A673 (cell line): ENCODE data around the gene MAML3. TPM values are rescaled to one million over a fixed set of nuclear protein-coding genes. Genes with fewer than 3 reads are reported as not detected.

ENCODE experiments used
- BruUV-seq: library from RNA; stranded (reverse); fragments of 400-500 nt; replicated peaks from 2 replicates; lab custom pipeline; 2021; lab: Mats Ljungman, UMichigan
- CTCF ChIA-PET: fragments of 300-600 bp; sonication (Branson Sonifier 250); formaldehyde crosslinking; loops from one replicate; lab custom pipeline; 2022; ENCODE audit warnings: antibody characterized with exemption; lab: Charles Lee
- POLR2A ChIA-PET: fragments of 300-600 bp; sonication (Branson Sonifier 250); formaldehyde crosslinking; loops from one replicate; lab custom pipeline; 2022; ENCODE audit warnings: antibody characterized with exemption; ENCODE audit not compliant: low non-redundant PET; lab: Charles Lee
- DNase-seq: peaks from one replicate; pipeline ENCODE4 v3.0.0-alpha.2; 2015; ENCODE audit warnings: low spot score
- H3K27ac ChIP-seq: fragments of 200-600 bp; sonication (generic); 2 replicates; pipeline ENCODE4 v1.5.1; 2016; ENCODE audit warnings: mixed run types, low read depth, mild to moderate bottlenecking, mixed read lengths, antibody characterized with exemption, low read length; ENCODE audit not compliant: poor library complexity, severe bottlenecking
- H3K27me3 ChIP-seq: fragments of 200-600 bp; sonication (generic); replicated peaks from 2 replicates; pipeline ENCODE4 v1.6.1; 2017; ENCODE audit warnings: mixed run types, low read depth, mild to moderate bottlenecking, mixed read lengths, antibody characterized with exemption, low read length; ENCODE audit not compliant: insufficient read depth, poor library complexity
- H3K36me3 ChIP-seq: fragments of 200-600 bp; sonication (generic); 2 replicates; pipeline ENCODE4 v1.6.1; 2016; ENCODE audit warnings: mixed run types, mild to moderate bottlenecking, mixed read lengths, antibody characterized with exemption, low read length; ENCODE audit not compliant: insufficient read depth, poor library complexity, severe bottlenecking
- H3K4me1 ChIP-seq: fragments of 200-600 bp; sonication (generic); 2 replicates; pipeline ENCODE4 v1.6.1; 2017; ENCODE audit warnings: mixed run types, mild to moderate bottlenecking, mixed read lengths, antibody characterized with exemption, low read length; ENCODE audit not compliant: insufficient read depth, poor library complexity, severe bottlenecking
- H3K4me3 ChIP-seq: fragments of 200-600 bp; sonication (generic); 2 replicates; pipeline ENCODE4 v1.5.1; 2016; ENCODE audit warnings: low read depth, mixed run types, mild to moderate bottlenecking, mixed read lengths, low read length; ENCODE audit not compliant: poor library complexity, severe bottlenecking
- H3K9me3 ChIP-seq: fragments of 200-600 bp; sonication (generic); 2 replicates; pipeline ENCODE4 v1.6.1; 2016; ENCODE audit warnings: mixed run types, low read depth, mild to moderate bottlenecking, mixed read lengths, antibody characterized with exemption, low read length; ENCODE audit not compliant: poor library complexity, severe bottlenecking
- CTCF ChIP-seq: fragments of 300-800, 200-600 bp; sonication (generic); conservative IDR thresholded peaks from 2 replicates; pipeline ENCODE4 v1.5.1; 2017; ENCODE audit warnings: low read depth, mild to moderate bottlenecking, antibody characterized with exemption, low read length, moderate library complexity, mixed read lengths
- EZH2 ChIP-seq: fragments of 200-600 bp; sonication (generic); IDR thresholded peaks from 2 replicates; pipeline ENCODE4 v1.6.1; 2017; ENCODE audit warnings: borderline replicate concordance, low read depth, mild to moderate bottlenecking, mixed read lengths, antibody characterized with exemption, low read length; ENCODE audit not compliant: poor library complexity, severe bottlenecking
- intact Hi-C: fragments of 100-400 bp; cut with micrococcal nuclease; formaldehyde crosslinking; loops from one replicate; pipeline ENCODE4 v1.10.0; 2022; ENCODE audit not compliant: unreplicated experiment
- total RNA-seq: library from RNA; stranded (reverse); gene quantifications from 2 replicates; pipeline ENCODE4 v1.2.3, GENCODE V29; 2021

The MAML3 gene
- total RNA-seq, 1 experiment from 2014 or later = 3.7 TPM

DNA sequence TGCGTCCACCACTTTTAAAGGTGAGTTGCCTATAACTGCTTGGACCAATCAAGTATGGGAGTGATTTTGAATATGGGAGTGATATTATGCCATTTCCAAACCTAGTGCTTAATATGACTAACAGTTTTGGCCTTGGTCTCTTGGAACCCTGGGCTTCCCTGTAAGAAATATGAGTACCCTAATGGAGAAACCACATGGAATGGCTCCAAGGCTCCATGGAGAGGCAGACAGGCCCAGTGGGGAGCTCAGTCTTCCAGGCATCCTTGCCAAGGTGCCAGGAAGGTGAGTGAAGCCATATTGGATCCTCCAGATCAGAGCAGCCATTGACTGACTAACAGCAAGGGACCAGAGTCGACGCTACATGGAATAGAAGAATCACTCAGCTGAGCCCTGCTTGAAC is 53.2 kb downstream of the MAML3 start:
- POLR2A ChIA-PET = no interaction called here
- CTCF ChIA-PET = no interaction called here
- intact Hi-C loops = no loop called here
- no peaks in the 10 kb centered on the region for H3K27me3 ChIP-seq
- no TSS peak for BruUV-seq
- no peak overlapping the region for H3K4me3 ChIP-seq
- peaks cover 45% of the 10 kb centered on the region for H3K4me1 ChIP-seq
- no peaks in the 10 kb centered on the region for H3K36me3 ChIP-seq
- DNase-seq = no peak
- peak overlapping the region; percentile 70 for H3K27ac ChIP-seq
- no peak for TF ChIP-seq EZH2
- TF ChIP-seq CTCF = no peak
- H3K9me3 ChIP-seq = no peaks in the 10 kb centered on the region

DNA sequence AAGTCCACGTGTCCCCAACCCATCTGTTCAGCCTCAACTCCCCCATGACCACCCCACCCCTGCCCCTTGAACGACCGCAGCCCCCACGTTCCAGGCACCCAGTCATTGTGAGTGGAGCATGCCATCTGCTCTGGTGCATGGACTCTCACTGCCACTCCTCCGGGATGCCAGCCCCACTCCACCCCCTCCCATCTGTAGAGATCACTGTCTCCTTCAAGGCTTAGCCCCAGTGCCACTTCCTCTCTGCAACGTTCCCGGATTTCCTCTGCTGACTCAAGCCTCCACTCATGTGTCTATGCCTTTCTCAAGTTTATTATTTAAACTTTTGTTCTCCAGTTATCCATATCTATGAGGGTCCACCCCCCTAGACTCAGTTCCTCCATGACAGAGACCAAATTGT is 54.0 kb downstream of the MAML3 start:
- peaks cover 53% of the 10 kb centered on the region for H3K4me1 ChIP-seq
- BruUV-seq = no TSS peak
- no peaks in the 10 kb centered on the region for H3K9me3 ChIP-seq
- ChIA-PET POLR2A (no interaction called here), CTCF (no interaction called here)
- intact Hi-C loops = loop anchor here (5.0 kb wide), 2 partner anchors 52 to 142 kb away; partner anchors contain the start of gene MAML3
- DNase-seq = peak; percentile 83
- H3K27me3 ChIP-seq = no peaks in the 10 kb centered on the region
- TF ChIP-seq CTCF = no peak
- no peak for TF ChIP-seq EZH2
- no peak overlapping the region for H3K4me3 ChIP-seq
- peak overlapping the region; percentile 70 for H3K27ac ChIP-seq
- no peaks in the 10 kb centered on the region for H3K36me3 ChIP-seq

DNA sequence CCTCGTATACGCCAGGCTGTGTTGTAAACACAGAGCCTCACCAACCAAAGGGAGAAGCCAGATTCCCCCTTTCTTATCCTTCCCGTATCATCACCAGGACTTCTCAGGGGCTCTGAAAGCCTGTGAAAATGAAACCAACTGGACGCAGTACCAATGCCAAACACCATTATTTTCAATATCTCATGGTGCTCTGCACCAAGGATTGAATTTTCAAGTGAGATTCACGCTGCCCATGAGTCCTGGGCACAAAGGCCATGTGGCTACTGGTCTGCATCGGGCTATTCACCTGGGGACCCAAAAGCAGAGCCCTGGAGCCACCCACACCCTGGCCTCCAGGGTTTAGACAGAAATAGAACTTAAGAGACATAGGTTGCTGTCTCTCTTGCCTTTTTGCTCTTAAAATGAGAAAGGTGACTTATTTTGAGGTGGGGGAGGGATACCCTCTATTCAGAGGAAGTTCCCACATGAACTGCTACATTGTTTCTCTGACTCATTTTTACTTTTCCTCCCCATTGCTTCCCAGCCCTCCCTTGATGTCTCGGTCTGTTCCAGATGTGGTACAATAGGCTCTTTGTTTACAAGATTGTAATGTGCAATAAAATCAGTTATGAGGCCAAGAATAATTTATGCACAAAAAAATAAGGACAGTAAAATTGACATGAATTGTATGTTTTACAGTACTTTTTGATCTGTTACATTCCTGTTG is 55.4 kb downstream of the MAML3 start:
- intact Hi-C loops = loop anchor here (5.0 kb wide), 2 partner anchors 54 to 144 kb away; partner anchors contain the start of gene MAML3
- no peak overlapping the region for H3K4me3 ChIP-seq
- DNase-seq = peak; percentile 40
- H3K36me3 ChIP-seq = no peaks in the 10 kb centered on the region
- TF ChIP-seq EZH2 = no peak
- TF ChIP-seq CTCF = no peak
- peak overlapping the region; percentile 70 for H3K27ac ChIP-seq
- CTCF ChIA-PET = no interaction called here
- no TSS peak for BruUV-seq
- peaks cover 67% of the 10 kb centered on the region for H3K4me1 ChIP-seq
- no peaks in the 10 kb centered on the region for H3K9me3 ChIP-seq
- no peaks in the 10 kb centered on the region for H3K27me3 ChIP-seq
- POLR2A ChIA-PET = no interaction called here
